GM21390 (cell line): ENCODE data around the gene ADGRF3.
"Not testable (repeated sequence)": the region's sequence is repeated elsewhere in the genome, so short reads cannot be mapped to it uniquely, and the experiment has no call there.

Experiments used
- ATAC-seq: cut with Tn5 transposase; IDR thresholded peaks from one replicate; pipeline ENCODE4 v1.9.1; 2021; ENCODE audit not compliant: unreplicated experiment

Gene ADGRF3

DNA sequence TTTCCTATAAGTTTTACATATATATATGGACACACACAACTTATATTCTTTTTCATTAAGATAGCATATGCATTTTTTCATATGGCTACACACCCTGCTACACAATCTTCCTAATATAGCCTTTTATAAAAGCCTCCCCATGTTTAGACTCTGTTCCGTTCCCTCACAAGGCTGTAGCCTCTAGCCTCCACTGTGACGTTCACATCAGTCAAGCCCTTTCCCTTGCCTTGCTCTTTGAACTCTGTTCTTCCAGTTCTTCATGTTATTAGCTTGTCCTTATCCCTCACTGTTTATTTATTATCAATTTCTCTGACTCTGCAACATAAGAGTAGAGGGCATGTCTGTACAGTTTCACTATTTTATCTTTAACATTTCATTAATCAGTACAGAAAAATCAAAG lies 63.0 kb downstream of the ADGRF3 start:
- ATAC-seq: no peak

DNA sequence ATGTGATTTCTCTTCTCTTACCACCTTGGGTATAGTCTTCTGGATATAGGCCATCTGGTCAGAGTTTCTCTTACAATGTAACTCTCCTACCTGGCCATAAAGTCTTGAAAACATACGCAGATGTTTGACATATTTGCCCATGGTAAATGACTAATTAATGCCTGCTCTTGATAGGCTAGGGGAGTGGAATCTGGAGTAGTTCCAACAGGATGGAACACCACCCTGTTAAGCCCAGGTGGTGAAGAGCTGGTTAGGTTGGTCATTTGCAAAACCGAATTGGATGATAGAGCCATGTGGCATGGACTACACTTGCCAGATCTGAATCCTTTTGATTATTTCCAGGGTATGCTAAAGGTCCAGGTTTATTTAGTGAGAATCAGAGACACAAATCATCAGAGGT lies 65.4 kb downstream of the ADGRF3 start:
- no peak for ATAC-seq

DNA sequence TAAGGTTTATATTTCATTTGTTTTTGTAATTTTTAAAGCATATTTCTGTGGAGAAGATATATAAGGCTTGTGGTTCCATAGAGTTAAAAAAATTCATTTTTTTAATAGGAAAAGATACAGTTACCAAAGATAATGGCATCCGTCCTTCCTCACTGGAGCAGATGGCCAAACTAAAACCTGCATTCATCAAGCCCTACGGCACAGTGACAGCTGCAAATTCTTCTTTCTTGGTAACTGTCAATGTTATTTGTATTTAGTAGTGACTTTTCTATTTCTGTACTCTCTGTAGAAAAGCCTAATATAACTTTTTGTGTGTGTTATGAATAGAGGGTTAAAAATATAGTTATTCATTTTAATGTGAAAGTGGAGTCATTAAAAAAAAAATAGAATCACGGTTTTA lies 66.7 kb downstream of the ADGRF3 start:
- ATAC-seq: no peak

DNA sequence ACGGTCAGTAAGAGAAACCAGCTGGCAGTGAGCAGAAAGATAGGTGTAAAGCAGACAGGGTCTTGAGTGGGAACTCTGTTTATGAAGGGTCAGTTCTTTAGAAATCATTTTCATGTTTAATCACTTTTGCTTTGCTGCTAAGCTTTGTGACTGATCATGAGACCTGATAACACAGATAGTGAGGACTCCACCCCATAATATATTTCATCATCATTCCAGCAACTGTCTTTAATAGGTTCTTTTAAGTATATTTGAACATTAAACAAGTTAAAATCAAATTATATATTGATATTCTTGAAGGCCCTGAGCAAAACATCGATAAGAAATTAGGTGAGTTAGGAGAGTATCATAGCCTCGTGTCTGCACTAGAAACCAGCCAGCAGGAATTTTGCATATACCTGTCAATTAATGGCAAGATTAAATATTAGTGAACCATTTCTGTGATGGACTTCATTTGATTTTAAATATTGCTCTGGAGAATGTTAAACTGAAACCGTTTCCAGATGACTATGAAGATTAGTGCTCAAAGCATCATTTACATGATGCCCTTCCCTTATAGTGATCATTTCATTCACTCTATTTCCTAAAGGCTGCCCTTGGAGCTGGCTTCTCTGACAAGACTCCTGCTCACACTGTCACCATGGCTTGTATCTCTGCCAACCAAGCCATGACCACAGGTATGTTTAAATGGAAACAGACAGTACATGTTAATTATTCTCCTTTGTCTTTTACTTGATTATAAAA lies 69.9 kb downstream of the ADGRF3 start:
- no peak for ATAC-seq

DNA sequence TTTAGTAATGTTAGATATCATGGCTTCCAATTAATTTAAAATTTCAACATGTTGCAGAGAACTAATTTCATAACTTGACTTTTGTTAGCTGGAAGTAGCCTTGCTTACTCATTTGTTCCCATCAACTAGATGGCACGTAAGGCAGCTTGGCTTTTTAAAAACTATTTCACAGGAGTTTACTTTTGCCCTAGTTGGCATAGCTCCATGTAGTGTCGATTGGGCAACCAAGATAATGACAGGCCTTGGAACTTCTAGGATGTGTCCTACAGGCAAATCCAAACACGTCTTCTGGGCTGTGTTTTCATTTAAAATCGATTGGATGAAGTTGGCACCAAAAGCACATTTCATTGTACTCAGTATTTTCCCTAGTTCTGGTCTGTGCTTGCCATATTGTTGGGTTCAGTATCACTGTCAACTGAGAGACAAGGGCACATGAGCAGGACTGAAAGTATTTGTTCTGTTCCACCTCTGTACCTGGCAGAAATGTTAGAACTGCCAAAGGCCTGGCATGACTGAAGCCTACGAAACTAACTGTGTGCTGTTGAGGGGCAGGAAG lies 72.5 kb downstream of the ADGRF3 start:
- ATAC-seq: no peak

DNA sequence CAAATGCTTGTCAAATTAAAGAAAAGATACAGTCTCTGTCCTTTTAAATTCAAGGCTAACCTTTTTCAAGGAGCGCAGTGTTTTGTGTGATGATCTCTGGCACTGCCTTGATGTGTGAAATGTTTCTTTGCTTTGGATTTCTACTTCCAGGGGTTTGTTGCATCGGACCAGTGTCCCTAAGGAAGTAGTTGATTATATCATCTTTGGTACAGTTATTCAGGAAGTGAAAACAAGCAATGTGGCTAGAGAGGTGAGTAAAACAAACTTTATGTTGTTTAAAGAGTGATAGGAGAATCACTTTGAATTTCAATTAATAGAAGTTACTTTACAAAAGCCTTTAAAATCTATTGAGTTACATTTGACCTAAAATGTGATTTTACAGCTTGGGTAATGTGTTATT lies 73.1 kb downstream of the ADGRF3 start:
- no peak for ATAC-seq

DNA sequence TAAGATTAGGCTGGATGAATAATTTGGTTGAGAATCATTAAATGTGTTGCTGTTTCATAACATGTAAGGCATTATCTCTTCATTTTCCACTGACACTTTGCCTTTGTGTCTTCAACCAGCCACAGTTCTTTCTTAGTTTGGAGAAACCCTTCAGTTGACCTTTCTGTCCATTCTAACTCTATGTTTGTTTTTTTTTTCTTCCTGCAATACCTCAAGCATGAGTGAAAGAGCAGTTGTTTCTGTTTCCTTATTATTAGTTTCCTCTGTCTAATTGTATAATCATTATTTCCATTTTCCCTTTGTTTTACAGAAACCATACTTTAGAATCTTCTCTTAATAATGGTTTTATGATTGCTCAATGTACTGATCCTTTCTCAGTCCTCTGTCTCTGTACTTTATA lies 76.2 kb downstream of the ADGRF3 start:
- no peak for ATAC-seq

DNA sequence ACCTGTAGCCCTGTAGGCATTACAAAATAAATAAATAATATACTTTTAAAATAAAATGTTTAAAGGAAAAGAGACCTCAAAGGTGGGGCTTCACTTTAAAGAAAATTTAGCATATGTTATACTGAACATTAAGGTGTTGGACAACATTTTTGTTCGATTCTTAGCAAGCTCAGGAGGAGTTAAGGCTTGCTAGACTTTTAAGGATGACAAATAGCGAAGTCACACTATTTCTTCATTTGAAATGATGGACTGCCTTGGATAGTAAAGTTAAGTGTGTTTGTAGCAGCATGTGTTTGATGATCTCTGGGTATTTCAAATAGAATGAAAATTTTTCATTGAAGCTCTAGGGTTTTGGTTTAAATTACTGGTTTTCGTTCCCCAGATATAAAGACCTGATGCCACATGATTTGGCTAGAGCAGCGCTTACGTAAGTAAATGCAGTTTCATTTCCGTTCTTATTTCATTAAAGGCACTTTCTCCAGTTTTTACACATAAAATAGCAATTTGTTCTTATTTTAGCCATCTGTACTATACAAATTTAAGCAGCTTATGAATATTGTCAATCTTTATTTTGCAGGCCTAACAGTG lies 76.9 kb downstream of the ADGRF3 start:
- ATAC-seq: no peak

DNA sequence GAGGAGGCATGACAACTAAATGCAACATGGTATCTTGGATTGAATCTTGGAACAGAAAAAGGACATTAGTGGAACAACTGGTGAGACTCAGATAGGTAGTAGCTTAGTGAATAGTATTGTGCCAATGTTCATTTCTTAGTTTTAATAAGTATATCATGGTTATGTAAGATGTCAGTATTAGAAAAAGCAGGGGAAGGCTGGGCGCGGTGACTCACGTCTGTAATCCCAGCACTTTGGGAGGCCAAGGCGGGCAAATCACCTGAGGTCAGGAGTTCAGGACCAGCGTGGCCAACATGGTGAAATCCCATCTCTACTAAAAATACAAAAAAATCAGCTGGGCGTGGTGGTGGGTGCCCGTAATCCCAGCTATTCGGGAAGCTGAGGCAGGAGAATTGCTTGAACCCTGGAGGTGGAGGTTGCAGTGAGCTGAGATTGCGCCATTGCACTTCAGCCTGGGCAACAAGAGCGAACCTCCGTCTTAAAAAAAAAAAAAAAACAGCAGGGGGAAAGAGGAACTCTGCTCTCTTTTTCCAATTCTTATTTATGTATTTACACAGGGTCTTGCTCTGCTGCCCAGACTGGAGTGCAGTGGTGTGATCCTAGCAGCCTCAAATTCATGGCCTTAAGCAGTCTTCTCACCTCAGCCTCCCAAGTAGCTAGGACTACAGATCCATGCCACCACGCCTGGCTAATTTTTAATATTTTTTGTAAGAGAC lies 77.8 kb downstream of the ADGRF3 start:
- not testable (repeated sequence) for ATAC-seq

DNA sequence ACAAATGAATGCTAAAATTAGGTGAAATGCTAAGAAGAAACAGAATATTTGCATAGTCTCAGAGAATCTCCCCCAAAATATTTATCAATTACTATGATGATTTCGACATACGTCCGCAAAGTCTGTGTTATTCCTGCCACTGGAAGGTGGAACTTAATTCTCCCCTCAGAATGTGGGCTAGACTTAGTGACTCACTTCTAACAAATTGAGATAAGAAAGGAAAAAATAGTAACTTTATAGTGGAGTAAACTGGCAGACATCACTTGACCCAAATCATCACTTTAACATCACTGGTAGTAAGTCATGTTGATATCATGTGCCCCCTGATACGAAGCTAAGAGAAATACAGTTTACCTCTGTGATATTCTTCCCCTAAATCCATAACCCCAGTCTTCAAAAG lies 78.4 kb downstream of the ADGRF3 start:
- ATAC-seq: no peak

DNA sequence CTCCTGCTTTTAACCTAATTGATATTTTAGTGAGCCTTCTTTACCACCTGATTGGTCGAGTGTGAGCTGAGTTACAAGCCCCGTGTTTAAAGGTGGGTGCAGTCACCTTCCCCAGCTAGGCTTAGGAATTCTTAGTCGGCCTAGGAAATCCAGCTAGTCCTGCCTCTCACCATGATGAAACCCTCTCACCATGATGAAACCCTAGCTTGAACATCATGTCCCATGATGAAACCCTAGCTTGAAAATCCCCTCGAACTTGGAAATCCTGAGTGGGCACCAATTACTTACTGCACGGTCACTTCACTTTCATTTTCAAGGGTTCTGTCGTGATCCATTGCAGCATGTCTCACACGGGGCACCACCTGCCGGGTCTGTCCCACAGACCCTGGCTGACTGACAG lies 87.8 kb downstream of the ADGRF3 start:
- not testable (repeated sequence) for ATAC-seq
